HL-60/S4 treated with phorbol 12-myristate 13-acetate at 8.2 ng/mL for 4 days and 3 days (cell line): ENCODE measurements around the gene ADCY5.

Experiments used
- in situ Hi-C: fragments of 300-500 bp; cut with MboI; formaldehyde crosslinking; loops from 2 replicates; pipeline ENCODE4 v1.15.0; 2022; ENCODE audit warnings: low sequenced_read_pairs

The ADCY5 gene

DNA sequence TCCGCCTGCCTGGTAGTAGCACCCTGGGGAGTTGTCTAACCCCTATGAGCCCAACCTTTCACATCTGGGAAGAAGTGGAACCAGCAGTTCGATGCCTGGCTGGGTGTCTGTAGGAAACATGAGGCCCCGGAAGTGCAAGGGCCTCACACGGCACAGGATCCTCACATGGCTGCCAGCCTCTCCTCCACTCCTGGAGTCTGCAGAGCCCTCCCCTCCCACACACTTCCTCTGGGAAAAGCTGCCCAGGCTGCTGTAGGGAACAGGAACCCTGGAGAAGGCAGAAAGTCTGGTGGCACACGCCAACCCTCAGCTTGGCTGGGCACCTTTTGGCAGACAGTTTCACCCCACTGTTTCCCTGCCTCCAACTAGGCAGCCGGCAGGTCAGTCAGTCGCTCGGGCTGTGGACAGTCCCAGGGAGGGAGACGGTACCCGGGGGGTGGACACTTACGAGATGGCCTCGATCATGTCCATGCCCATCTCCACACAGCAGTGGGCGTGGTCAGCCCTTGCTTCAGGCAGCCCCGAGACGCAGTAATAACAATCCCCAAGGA, 118.4 kb downstream of the ADCY5 start:
- in situ Hi-C loops, result no loop called here

DNA sequence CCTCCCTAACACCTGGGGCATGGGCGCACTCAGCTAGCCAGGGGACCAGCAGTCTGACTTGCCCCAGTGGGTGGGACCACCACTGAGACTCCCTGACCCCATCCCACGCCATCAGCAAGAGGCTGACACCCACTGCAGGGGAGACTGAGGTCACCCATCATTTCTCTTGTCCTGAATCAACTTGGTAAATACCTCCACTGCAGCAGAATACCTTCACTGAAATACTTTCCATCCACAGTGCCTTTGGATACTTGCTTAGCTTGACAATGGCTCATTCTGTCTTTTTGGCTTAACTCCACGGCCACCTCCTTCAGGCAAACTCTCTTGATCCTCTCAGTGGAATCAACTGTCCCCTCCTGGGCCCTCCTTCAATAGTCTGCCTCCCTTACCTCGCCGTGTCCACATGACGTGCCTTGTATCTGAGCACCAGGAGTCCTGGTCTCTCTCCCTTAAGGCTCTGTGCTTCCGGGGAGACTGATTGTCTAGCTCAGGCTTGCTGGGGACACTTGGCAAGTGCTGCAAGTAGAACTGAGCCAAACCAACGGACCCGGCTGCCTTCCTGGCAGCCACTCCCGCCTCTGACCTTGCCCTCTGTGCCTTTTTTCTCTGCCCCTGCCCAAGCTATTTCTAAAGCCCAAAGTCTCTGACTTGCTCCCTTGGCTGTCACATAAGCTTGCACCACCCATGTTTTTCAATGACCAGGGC, 119.1 kb downstream of the ADCY5 start:
- in situ Hi-C loops, result no loop called here

DNA sequence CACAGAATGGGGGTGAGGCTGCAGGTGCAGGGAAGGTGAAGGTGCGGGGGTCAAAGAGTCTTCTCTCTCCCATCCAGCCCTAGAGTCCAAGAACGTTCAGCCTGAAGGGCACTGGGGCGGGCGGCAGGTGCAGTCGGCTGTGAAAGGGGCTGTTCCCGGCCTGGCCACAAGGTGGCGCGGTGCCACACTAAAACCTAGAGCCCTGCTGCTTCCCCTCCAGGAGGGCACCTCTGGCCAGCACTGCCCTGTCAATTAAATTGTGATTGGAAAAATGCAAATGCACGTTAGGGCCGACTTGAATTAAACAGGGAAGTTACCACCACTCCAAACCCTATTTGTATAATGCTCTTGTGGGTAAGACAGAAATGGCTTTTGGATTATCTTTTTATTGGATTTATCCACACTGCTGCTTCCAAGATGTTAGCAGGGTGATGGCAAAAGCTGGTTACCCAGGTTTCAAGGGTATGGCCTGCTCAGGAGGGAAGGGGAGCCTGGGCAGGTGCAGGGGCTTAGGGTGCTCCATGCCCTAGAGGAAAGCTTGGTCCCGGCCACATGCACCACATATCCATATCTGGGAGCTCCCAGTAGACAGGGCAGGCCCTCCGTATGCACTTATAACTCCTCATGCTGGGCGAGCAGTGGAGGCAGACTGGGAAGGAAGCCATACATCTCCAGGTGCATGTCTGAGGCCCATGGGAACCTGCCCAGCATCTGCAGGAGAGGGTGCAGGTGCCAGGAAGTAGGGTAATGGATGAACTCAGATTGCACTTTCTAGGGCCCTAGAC, 119.8 kb downstream of the ADCY5 start:
- in situ Hi-C loops, result no loop called here

DNA sequence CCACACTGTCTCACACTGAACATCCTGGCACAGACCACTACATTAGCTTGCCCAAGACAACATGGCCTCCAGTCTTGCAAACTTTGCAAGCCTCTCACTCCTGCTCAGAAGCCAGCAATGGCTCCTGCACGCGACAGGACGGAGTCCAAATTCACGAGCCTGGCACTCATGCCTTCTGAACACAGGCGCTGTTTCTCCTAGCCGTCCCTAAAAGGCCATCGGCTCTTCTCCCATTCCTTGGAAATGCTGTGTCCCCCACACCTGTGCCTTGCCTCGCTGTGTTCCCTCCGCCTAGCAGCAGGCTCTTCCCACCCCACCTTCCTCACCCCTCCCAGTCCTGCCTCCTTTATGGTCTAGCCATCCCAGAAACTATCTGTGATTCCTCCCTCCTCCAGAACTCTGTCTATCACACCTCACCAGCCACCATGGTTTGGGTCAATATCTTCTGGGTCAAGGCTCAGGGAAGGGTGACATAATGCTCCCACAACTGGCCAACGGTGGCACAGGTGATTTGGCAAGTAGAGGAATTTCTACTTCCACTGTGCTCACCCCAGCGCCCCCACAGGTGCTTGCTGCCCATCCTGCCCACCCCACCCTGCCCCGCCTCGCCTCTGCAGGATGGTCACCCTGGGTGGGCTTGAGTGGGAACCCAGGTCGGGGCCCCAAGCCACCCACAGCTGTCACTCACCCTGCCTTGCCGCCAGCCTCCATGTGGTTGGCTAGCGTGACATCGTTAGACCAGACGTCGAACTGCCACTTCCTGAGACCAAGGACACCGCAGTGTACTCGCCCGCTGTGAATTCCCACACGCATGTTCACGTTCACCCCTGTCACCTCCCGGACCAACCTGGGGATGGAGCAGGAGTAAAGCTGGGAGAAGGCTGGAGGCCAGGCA, 120.7 kb downstream of the ADCY5 start:
- in situ Hi-C loops, result no loop called here

DNA sequence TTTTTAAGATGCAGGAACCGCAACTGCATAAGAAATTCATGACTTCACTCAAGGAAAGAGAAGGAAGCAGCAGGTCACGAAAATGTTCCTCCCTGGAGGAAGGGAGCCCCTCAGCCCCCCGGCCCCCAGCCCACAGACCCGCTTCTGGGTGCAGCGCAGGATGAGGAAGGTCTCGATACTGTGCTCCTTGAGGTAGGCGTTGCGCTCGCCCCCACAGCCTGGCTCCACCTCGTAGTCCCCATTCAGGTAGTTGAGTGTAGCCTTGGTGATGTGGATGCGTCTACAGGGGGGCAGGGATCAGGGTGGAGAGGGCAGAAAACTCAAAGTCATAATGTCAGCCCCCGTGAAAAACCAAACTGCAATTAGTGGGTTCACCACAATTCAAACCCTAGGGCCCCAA, 121.4 kb downstream of the ADCY5 start:
- in situ Hi-C loops, result no loop called here

DNA sequence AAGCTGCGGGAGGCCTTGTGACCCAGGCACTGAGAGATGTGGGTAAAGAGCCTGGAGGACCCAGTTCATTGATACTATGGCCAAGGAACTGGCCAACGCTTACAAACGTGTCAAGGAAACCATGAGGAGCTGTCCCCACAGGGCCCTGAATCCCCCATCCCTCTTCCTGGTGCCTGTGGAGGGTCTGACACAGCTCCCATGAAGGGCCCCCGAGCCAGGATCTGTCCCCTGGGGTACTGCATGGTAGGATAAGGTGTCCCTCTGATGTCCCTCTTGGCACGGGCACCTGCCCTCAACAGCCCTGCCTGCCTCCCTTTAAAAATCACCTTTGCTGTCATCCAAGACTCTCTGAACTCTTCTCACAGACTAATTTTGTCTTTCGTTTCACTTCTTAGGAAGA, 122.4 kb downstream of the ADCY5 start:
- in situ Hi-C loops, result no loop called here

DNA sequence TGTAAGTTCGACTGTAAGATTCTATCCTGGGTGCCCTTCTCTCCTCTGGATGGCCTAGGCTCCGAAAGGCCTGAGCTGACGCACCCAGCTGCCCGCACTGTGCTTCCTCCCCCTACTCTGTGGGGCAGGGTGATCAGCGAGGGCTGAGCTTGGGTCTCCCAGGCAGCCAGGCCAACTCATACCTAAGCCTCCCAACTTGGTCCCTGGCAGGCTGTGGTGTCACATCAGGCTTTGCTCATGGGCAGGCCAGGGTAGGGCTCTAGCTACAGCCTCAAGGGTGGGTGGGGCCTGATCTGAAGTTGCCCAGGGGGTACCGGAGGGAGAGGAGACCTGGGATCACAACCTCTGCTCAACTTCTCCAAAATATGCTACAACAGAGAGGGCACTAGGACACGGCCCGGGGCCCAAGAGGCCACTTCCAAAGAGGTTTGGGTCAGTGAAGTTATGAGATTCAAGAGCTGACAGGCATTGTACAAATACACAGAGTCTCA, 123.1 kb downstream of the ADCY5 start:
- in situ Hi-C loops, result no loop called here

DNA sequence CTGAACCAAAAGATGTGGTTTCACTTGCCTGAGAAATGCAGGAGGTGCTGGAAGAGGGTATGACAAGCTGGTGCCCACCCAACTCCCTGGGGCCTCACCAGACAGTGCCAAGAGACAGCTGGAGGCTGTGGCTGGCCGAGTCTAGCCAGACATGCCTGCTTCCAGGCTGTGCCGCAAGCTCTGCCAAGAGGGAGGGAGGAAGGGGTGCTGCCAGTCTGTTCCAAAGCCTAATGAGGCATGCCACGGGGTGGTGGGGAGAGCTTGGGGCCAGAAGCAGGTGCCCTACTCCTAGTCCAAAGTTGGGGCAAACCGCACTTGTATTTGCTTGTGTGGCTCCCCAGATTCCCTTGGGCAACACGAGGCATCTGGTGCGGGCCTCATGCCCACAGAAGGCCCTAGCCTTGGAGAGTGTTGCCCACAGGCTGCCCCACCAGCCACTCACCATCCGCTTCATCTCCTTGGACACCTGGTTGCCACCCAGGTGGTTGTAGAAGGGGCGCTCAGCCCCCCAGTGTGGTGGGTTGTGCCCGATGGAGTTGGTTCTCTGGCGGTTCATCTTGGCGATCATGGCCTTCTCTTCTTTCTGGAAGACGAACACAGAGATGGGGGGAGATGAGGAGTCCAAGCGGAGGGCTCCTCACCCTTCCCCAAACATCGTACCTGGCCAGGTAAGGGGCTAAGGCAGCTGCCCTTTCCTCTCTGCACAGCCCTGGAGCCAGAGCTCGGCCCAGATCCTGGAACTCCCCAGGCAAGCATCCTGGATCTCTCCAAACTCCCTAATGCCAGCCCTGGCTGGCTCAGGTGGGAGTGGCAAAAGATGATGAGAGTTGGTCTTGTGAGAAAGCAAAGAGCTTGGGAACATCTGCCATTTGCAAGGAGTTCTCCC, 123.8 kb downstream of the ADCY5 start:
- in situ Hi-C loops, result loop anchor here (25.0 kb wide), 1 partner anchor 237 kb away; no protein-coding TSS in a partner anchor

DNA sequence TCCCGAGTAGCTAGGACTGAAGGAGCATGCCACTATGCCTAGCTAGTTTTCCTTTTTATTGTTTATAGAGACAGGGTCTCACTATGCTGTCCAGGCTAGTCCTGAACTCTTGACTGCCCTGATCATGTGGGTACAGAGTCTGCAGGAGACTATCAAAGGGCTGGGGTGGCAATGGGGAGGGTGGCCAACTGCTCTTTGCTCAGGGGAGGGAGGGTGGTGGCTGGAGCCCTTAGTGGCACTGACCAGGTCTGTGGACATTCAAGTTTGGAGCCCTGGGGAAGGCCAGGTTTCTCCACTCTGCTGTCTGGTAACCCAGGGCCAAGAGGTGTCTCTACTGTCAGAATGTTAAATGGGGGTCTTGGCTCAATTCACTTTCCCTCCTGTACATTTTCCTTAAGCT, 125.1 kb downstream of the ADCY5 start:
- in situ Hi-C loops, result loop anchor here (25.0 kb wide), 1 partner anchor 239 kb away; no protein-coding TSS in a partner anchor

DNA sequence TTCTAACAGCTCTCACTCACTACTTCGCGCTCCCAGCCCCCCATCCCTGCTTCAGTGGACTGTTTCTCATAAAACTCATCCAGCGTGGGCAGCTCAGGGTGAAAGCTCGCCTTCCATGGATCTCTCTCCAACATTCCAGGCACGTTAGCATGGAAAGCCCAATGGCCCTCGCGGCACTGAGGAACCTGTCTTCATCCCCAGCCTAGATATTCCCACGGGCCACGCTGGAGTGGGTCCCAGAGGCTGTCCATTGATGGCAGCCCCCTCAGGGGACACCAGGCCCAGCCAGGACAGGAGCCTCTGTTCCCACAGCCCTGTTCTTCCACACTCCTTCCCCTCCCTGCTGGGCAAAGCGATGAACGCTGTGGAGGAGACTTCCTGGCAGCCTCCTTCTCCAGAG, 126.0 kb downstream of the ADCY5 start:
- in situ Hi-C loops, result loop anchor here (25.0 kb wide), 1 partner anchor 239 kb away; no protein-coding TSS in a partner anchor

DNA sequence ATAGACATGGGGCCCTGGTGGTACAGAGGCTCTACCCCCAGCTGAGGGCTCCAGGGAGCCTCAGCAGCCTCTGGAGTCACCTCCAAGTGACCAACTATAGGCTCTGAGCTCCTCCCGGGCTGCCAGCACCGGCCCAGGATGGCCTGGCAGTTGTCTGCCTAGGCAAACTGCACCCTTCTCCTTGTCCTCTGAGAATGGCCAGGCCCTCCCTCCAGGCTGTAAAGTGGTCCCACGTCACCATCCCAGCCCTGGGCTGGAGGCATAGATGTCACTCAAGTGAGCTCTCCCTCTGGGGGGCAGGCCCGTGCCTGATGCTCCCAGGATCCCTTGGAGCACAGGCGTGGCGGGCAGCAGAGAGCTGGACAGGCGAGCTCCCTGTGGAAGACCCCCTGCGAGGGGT, 127.1 kb downstream of the ADCY5 start:
- in situ Hi-C loops, result loop anchor here (25.0 kb wide), 1 partner anchor 240 kb away; no protein-coding TSS in a partner anchor

DNA sequence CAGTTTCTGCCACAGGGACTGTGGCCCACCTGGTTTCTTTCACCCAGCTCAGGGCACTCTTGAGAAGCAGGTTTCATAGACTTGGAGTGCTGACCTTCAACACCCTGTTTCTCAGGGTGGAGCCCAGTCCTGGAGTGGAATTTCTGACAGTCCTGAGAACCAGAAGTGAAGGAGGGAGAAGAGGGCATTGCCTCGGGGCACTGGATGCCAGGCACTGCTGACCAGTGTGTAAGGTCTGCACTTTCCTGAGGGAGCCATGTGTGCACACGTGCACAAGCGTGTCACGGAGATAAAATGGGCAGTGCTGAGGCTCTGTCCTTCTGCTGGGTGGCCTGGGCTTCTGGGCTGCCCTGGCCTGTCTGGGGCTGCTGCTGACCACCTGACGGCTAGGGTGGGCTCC, 128.7 kb downstream of the ADCY5 start:
- in situ Hi-C loops, result loop anchor here (25.0 kb wide), 1 partner anchor 242 kb away; no protein-coding TSS in a partner anchor

DNA sequence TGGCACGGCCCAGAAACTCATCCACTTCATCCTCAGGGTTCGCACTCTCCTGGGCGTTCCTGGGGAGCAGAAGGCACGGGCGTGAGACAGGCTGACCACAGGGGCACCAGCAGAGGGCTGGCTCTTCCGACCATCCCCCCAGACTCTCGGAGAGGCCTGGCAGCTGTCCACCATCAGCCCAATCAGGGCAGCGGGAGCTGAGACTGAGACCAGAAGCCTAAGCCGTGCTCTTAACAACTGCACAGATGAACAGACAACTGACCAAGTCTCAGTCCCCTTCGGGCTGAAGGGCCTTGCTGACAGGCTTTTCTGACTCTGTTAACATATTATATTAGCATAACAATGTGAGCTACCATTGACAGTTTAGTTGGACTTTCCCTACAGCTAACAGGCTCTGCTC, 129.1 kb downstream of the ADCY5 start:
- in situ Hi-C loops, result loop anchor here (25.0 kb wide), 1 partner anchor 243 kb away; no protein-coding TSS in a partner anchor

DNA sequence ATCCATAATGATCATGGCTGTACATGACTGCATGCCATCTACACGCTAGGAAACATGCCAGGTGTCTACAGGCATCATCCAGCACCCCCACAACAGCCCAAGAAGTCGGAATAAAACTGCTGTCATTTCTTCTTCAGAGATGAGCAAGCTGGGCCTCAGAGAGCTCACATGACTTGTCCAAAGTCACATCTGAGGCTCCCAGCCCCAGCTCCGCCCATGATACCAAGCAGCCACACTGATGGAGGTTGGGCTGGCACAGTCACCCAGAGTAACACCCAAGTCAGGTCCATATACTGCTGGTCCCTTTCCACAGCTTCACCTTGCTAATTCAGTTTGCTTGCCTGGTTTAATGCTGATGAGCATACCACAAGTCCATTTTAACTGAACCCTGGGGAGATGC, 130.5 kb downstream of the ADCY5 start:
- in situ Hi-C loops, result loop anchor here (25.0 kb wide), 1 partner anchor 244 kb away; no protein-coding TSS in a partner anchor

DNA sequence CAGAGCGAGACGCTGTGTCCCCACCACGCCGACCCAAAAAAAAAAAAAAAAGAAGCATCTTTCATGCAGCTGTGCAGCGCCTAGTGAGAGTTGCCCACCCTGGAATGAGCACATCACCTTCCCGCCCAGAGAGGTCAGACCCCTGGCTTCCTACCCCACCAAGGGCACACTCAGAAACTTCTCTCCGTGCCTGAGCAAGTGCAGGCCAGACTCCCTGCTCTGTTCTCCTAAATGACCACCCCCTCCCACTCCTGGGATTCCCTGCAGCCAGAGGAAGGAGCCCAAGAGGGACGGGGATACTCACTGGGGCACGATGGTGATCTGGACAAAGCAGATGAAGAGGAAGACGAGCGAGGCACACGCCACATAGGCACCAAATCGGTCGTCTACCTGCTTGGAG, 131.2 kb downstream of the ADCY5 start:
- in situ Hi-C loops, result loop anchor here (25.0 kb wide), 1 partner anchor 245 kb away; no protein-coding TSS in a partner anchor

DNA sequence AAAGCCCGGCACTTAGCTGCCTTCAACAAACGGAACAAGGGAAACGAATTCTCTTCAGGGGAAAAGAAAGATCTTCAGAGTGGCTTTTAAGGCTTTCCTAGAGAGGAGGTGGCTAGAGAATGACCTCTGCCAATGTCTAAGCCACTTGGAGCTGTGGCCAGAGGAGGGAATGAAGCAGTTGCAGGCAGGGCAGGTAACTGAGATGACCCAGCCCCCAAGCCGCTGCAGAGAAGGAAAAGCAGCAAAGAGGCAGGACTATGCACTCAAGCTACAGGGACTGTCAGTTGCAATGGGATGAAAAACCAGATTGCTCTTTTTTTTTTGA, 133.7 kb downstream of the ADCY5 start:
- in situ Hi-C loops, result loop anchor here (25.0 kb wide), 1 partner anchor 247 kb away; no protein-coding TSS in a partner anchor

DNA sequence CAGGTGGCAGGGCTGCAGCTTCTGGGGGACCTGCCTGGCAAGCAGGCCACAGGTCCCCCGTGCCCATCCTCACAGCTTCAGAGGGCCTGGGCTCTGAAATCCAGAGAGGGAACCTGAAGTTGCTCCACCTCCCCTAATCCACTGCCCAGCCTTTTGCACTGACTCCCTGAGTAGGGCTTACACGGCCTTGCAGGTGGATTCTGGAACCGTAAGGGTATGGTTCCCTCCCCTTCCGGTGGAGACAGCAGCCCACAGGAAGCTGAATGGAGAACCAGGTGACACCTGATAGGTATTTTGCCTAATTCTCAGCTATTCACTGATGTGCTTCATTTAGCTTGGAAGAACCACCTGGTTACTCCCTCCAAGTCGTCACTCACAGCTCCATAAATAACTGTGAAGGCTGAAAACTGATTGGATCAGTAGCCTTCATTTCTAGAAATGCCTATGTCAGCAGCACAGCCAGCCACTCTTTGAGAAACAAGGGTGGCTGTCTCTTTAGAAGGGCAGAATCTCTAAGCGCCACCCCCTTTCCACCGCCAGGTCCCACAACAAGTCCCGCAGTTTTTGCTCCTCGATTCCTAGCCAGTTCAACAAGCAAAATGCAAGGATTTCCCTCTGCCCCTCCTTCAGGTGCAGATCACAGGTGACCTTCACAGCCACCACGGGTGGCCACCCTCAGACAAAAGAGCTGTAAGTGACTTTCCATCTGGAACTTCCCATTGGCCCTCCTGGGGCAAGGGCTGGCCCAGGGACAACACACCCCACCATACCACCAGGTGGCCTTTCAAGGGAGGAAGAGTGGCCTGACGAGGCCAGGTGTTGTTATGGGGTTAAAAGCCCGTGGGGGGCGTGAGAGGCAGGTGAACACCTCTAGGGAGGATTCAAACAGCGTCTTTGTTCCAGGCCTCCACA, 134.3 kb downstream of the ADCY5 start:
- in situ Hi-C loops, result loop anchor here (25.0 kb wide), 1 partner anchor 248 kb away; no protein-coding TSS in a partner anchor

DNA sequence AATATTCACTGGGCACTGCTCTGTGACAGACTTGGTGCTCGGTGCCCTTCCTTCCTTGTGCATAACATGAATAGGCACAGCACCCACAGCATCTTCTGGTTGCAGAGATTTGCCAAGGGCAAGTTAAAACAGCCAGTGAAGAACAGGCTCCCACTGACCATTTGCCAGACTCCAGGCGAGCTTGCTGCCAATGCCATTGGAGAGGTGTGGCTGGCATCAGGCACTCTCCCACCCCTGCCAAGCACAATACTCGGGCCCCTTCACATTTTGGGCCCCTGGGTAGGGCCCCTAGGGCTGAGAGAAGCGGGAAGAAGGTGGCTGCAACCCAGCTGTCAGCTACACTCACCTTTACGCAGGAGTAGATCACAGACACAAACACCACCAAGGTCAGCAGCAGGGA, 135.0 kb downstream of the ADCY5 start:
- in situ Hi-C loops, result loop anchor here (25.0 kb wide), 1 partner anchor 248 kb away; no protein-coding TSS in a partner anchor
